GM06990 (cell line): Measurements from ENCODE around the gene ANKRD33B.

ENCODE experiments used
- DNase-seq: peaks from one replicate; pipeline ENCODE4 v3.0.0-alpha.2; 2011; ENCODE audit not compliant: insufficient read length; ENCODE audit errors: extremely low read depth
- H3K27me3 ChIP-seq: replicated peaks from 2 replicates; pipeline ENCODE4 v1.6.0; 2011; ENCODE audit warnings: low read length; ENCODE audit not compliant: control insufficient read depth, insufficient read depth
- H3K36me3 ChIP-seq: 2 replicates; pipeline ENCODE4 v1.5.1; 2011; ENCODE audit warnings: low read length; ENCODE audit not compliant: control insufficient read depth, insufficient read depth
- H3K4me3 ChIP-seq: replicated peaks from 2 replicates; pipeline ENCODE4 v1.5.1; 2011; ENCODE audit warnings: low read depth, mild to moderate bottlenecking, control low read depth, low read length
- CTCF ChIP-seq: IDR thresholded peaks from 2 replicates; pipeline ENCODE4 v1.5.1; 2011; ENCODE audit warnings: low read length, control low read depth, mild to moderate bottlenecking, inconsistent platforms; ENCODE audit not compliant: insufficient read depth, poor library complexity, severe bottlenecking

Gene ANKRD33B

GRCh38 chr5:10674096-10674495, 110.2 kb downstream of the ANKRD33B start:
- Histone ChIP-seq H3K36me3 (peaks cover 12% of the 10 kb centered on the region), H3K27me3 (no peaks in the 10 kb centered on the region), H3K4me3 (no peak overlapping the region)
- TF ChIP-seq CTCF, result no peak
- DNase-seq, result no peak

GRCh38 chr5:10674582-10674981, 110.7 kb downstream of the ANKRD33B start:
- no peaks in the 10 kb centered on the region for H3K27me3 ChIP-seq
- no peak overlapping the region for H3K4me3 ChIP-seq
- no peak for TF ChIP-seq CTCF
- peaks cover 15% of the 10 kb centered on the region for H3K36me3 ChIP-seq
- DNase-seq, result no peak

- H3K36me3 ChIP-seq, result peaks cover 22% of the 10 kb centered on the region
- no peak overlapping the region for H3K4me3 ChIP-seq
- DNase-seq, result no peak
These were observed 111.4 kb downstream of the ANKRD33B start for GRCh38 chr5:10675177-10675700.

GRCh38 chr5:10676224-10676623, 112.4 kb downstream of the ANKRD33B start:
- H3K4me3 ChIP-seq, result no peak overlapping the region
- TF ChIP-seq CTCF, result no peak
- no peak for DNase-seq
- no peaks in the 10 kb centered on the region for H3K27me3 ChIP-seq
- peaks cover 31% of the 10 kb centered on the region for H3K36me3 ChIP-seq

More at GRCh38 chr5:10675177-10675700, 111.4 kb downstream of the ANKRD33B start:
- H3K27me3 ChIP-seq, result no peaks in the 10 kb centered on the region
- TF ChIP-seq CTCF, result no peak

- H3K4me3 ChIP-seq, result no peak overlapping the region
- H3K36me3 ChIP-seq, result peaks cover 37% of the 10 kb centered on the region
- no peak for DNase-seq
- no peaks in the 10 kb centered on the region for H3K27me3 ChIP-seq
- TF ChIP-seq CTCF, result no peak
These were observed 113.1 kb downstream of the ANKRD33B start for GRCh38 chr5:10676946-10677345.

- Histone ChIP-seq H3K4me3 (no peak overlapping the region), H3K27me3 (no peaks in the 10 kb centered on the region), H3K36me3 (peaks cover 43% of the 10 kb centered on the region)
- no peak for TF ChIP-seq CTCF
- no peak for DNase-seq
These were observed 113.7 kb downstream of the ANKRD33B start for GRCh38 chr5:10677533-10677932.
